Activated naive CD8-positive, alpha-beta T cell (primary cell): ENCODE results near the gene TMEM250.

ENCODE experiments used
- H3K27ac Mint-ChIP-seq: one replicate; pipeline ENCODE4 v1.8.0; 2021; ENCODE audit warnings: mixed read lengths
- H3K27me3 Mint-ChIP-seq: one replicate; pipeline ENCODE4 v1.8.0; 2021; ENCODE audit warnings: mixed read lengths
- H3K36me3 Mint-ChIP-seq: one replicate; pipeline ENCODE4 v1.8.0; 2021; ENCODE audit warnings: mixed read lengths
- H3K4me1 Mint-ChIP-seq: one replicate; pipeline ENCODE4 v1.8.0; 2021; ENCODE audit warnings: low read depth, mixed read lengths
- H3K4me3 Mint-ChIP-seq: one replicate; pipeline ENCODE4 v1.8.0; 2021; ENCODE audit warnings: mild to moderate bottlenecking, mixed read lengths
- H3K9me3 Mint-ChIP-seq: one replicate; pipeline ENCODE4 v1.8.0; 2021; ENCODE audit warnings: low read depth, mixed read lengths

The TMEM250 gene

GRCh38 chr9:136128436-136128835 lies 9.8 kb upstream of the TMEM250 start:
- Mint-ChIP-seq H3K9me3 (no peaks in the 10 kb centered on the region), H3K36me3 (peaks cover 3% of the 10 kb centered on the region), H3K4me3 (no peak overlapping the region), H3K27me3 (peaks cover 4% of the 10 kb centered on the region), H3K27ac (no peak overlapping the region), H3K4me1 (peaks cover 3% of the 10 kb centered on the region)

- H3K36me3 Mint-ChIP-seq: peaks cover 3% of the 10 kb centered on the region
- H3K4me3 Mint-ChIP-seq: no peak overlapping the region
- peaks cover 2% of the 10 kb centered on the region for H3K4me1 Mint-ChIP-seq
- no peak overlapping the region for H3K27ac Mint-ChIP-seq
- peaks cover 4% of the 10 kb centered on the region for H3K27me3 Mint-ChIP-seq
- no peaks in the 10 kb centered on the region for H3K9me3 Mint-ChIP-seq
Observed at GRCh38 chr9:136127313-136127712, 8.6 kb upstream of the TMEM250 start.

- H3K27ac Mint-ChIP-seq: no peak overlapping the region
- peaks cover 3% of the 10 kb centered on the region for H3K27me3 Mint-ChIP-seq
- H3K36me3 Mint-ChIP-seq: peaks cover 3% of the 10 kb centered on the region
- H3K4me1 Mint-ChIP-seq: peaks cover 1% of the 10 kb centered on the region
- H3K4me3 Mint-ChIP-seq: no peak overlapping the region
- no peaks in the 10 kb centered on the region for H3K9me3 Mint-ChIP-seq
Observed at GRCh38 chr9:136124976-136125692, 6.5 kb upstream of the TMEM250 start.

GRCh38 chr9:136122425-136123383 lies 4.0 kb upstream of the TMEM250 start:
- H3K9me3 Mint-ChIP-seq: no peaks in the 10 kb centered on the region
- H3K4me3 Mint-ChIP-seq: no peak overlapping the region
- no peak overlapping the region for H3K27ac Mint-ChIP-seq
- peaks cover 3% of the 10 kb centered on the region for H3K27me3 Mint-ChIP-seq
- H3K4me1 Mint-ChIP-seq: peaks cover 1% of the 10 kb centered on the region
- H3K36me3 Mint-ChIP-seq: peaks cover 3% of the 10 kb centered on the region

GRCh38 chr9:136121801-136122200 lies 3.1 kb upstream of the TMEM250 start:
- Mint-ChIP-seq H3K9me3 (no peaks in the 10 kb centered on the region), H3K36me3 (peaks cover 3% of the 10 kb centered on the region), H3K27ac (no peak overlapping the region), H3K27me3 (peaks cover 3% of the 10 kb centered on the region), H3K4me1 (peaks cover 1% of the 10 kb centered on the region), H3K4me3 (no peak overlapping the region)

- no peaks in the 10 kb centered on the region for H3K9me3 Mint-ChIP-seq
- H3K27ac Mint-ChIP-seq: peak overlapping the region; percentile 3
- peaks cover 3% of the 10 kb centered on the region for H3K36me3 Mint-ChIP-seq
- peak overlapping the region; percentile 73 for H3K4me3 Mint-ChIP-seq
- H3K4me1 Mint-ChIP-seq: peaks cover 1% of the 10 kb centered on the region
- H3K27me3 Mint-ChIP-seq: peaks cover 3% of the 10 kb centered on the region
Observed at GRCh38 chr9:136120438-136120844, 1.8 kb upstream of the TMEM250 start.

GRCh38 chr9:136119883-136120393 lies 1.3 kb upstream of the TMEM250 start:
- H3K27ac Mint-ChIP-seq: peak overlapping the region; percentile 81
- H3K4me1 Mint-ChIP-seq: peaks cover 3% of the 10 kb centered on the region
- H3K4me3 Mint-ChIP-seq: peak overlapping the region; percentile 73
- H3K27me3 Mint-ChIP-seq: peaks cover 1% of the 10 kb centered on the region
- no peaks in the 10 kb centered on the region for H3K9me3 Mint-ChIP-seq
- H3K36me3 Mint-ChIP-seq: peaks cover under 1% of the 10 kb centered on the region

GRCh38 chr9:136119061-136119882 lies 597 bp upstream of the TMEM250 start:
- Mint-ChIP-seq H3K9me3 (no peaks in the 10 kb centered on the region), H3K4me3 (peak overlapping the region; percentile 75), H3K27ac (peak overlapping the region; percentile 81), H3K4me1 (peaks cover 9% of the 10 kb centered on the region), H3K36me3 (no peaks in the 10 kb centered on the region), H3K27me3 (no peaks in the 10 kb centered on the region)

- Mint-ChIP-seq H3K27me3 (no peaks in the 10 kb centered on the region), H3K36me3 (no peaks in the 10 kb centered on the region), H3K4me3 (peak overlapping the region; percentile 84), H3K4me1 (peaks cover 21% of the 10 kb centered on the region), H3K27ac (peak overlapping the region; percentile 86), H3K9me3 (no peaks in the 10 kb centered on the region)
Observed at GRCh38 chr9:136117916-136118319, 757 bp downstream of the TMEM250 start.

GRCh38 chr9:136117291-136117915 lies 1.3 kb downstream of the TMEM250 start:
- Mint-ChIP-seq H3K27ac (peak overlapping the region; percentile 86), H3K9me3 (no peaks in the 10 kb centered on the region), H3K4me1 (peaks cover 25% of the 10 kb centered on the region), H3K36me3 (no peaks in the 10 kb centered on the region), H3K4me3 (peak overlapping the region; percentile 84), H3K27me3 (no peaks in the 10 kb centered on the region)

- Mint-ChIP-seq H3K36me3 (no peaks in the 10 kb centered on the region), H3K27ac (no peak overlapping the region), H3K9me3 (no peaks in the 10 kb centered on the region), H3K27me3 (no peaks in the 10 kb centered on the region), H3K4me1 (peaks cover 32% of the 10 kb centered on the region), H3K4me3 (peak overlapping the region; percentile 84)
Observed at GRCh38 chr9:136116360-136117098, 2.1 kb downstream of the TMEM250 start.

- Mint-ChIP-seq H3K9me3 (no peaks in the 10 kb centered on the region), H3K27me3 (no peaks in the 10 kb centered on the region), H3K36me3 (no peaks in the 10 kb centered on the region), H3K4me1 (peaks cover 36% of the 10 kb centered on the region), H3K27ac (no peak overlapping the region), H3K4me3 (no peak overlapping the region)
Observed at GRCh38 chr9:136115641-136116359, 2.9 kb downstream of the TMEM250 start.

GRCh38 chr9:136115206-136115605 lies 3.5 kb downstream of the TMEM250 start:
- Mint-ChIP-seq H3K4me3 (peak overlapping the region; percentile 27), H3K9me3 (no peaks in the 10 kb centered on the region), H3K27ac (peak overlapping the region; percentile 61), H3K36me3 (no peaks in the 10 kb centered on the region), H3K4me1 (peaks cover 41% of the 10 kb centered on the region), H3K27me3 (no peaks in the 10 kb centered on the region)
